Cerebellar nuclear complex (tissue), 1 donor: ENCODE data around the gene SLC4A11.
"Not testable (repeated sequence)": the region's sequence is repeated elsewhere in the genome, so short reads cannot be mapped to it uniquely, and the experiment has no call there.

ENCODE experiments used
- DNase-seq, 2 experiments: peaks; one replicate each; lab custom pipeline; 2025; lab: John Stamatoyannopoulos, UW

The SLC4A11 gene

GRCh38 chr20:3227936-3228749, 10.8 kb downstream of the SLC4A11 start:
- no peak for DNase-seq

GRCh38 chr20:3227506-3227905, 11.5 kb downstream of the SLC4A11 start:
- no peak for DNase-seq

DNA sequence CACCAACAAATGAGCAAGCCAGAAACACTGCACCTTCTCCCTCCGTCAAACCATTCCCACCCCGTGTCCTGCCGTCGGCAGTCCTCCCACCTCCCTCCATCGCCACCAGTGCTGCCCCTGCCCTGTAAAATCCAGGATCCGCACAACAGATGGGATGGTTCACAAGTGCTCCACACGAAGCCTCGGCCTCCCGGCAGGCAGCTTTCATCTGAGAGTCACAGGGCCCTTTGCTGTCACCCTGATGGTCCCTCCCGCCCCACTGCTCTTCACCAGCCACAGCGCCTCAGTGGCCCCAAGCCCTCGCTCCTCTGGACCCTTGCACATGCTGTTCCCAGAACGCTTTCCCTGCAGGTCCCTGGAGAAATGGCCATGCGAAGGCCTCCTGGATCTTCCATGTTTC, 12.1 kb downstream of the SLC4A11 start:
- no peak for DNase-seq

GRCh38 chr20:3226093-3226492, 12.9 kb downstream of the SLC4A11 start:
- no peak for DNase-seq

- DNase-seq, result no peak
These were observed 14.1 kb downstream of the SLC4A11 start for GRCh38 chr20:3224681-3225421.

- DNase-seq, result no peak
These were observed 14.9 kb downstream of the SLC4A11 start for GRCh38 chr20:3223994-3224680.

- DNase-seq, result no peak
These were observed 15.4 kb downstream of the SLC4A11 start for GRCh38 chr20:3223651-3223993.

DNA sequence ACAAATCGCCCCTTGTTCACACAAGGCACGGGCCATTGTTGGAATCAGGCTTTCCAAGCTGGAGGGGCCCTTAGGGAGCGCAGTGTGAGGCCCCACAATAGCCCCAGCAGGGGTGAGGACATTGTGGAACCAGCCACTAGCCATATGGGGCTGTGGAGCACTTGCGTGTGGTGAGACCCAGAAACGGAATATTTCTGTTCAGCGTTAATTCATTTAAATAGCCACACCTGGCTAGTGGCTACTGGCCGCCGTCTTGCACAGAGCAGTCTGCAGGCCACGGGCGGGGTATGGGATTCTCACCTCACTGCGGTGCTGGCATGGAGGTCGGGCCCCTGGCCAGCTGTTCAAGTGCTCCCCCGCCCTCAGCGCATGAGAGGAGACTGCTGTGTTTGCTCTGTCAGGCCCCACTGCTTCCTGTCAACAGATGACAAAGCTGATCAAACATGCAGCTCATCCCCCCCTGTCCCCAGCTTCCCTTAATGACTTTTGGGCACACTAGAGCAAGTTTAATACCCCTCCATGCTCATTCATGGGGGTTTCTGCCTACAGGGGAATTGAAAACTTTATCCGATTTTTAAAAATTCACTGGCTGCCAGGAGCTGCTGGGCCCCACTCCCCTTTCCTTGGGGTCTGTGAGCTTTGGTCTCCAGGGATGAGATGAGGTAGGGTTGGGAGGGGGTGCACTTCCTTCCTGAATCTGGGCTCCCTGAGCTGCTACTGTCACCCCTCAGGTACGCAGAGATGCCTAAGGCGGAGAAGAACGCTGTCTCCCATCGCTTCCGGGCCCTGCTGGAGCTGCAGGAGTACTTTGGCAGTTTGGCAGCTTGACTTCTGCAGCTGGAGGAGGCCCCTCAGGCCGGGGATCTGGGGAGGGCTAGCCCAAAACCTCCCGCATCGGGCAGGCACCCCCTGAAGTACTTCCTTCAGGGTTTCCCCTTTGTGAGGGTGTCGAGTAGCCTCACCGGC, 16.1 kb downstream of the SLC4A11 start:
- no peak for DNase-seq

- DNase-seq, result no peak
These were observed 17.4 kb downstream of the SLC4A11 start for GRCh38 chr20:3221398-3222226.

- DNase-seq, result no peak
These were observed 20.5 kb downstream of the SLC4A11 start for GRCh38 chr20:3218307-3218988.

- DNase-seq, result not testable (repeated sequence)
These were observed 23.6 kb downstream of the SLC4A11 start for GRCh38 chr20:3215359-3215917.

DNA sequence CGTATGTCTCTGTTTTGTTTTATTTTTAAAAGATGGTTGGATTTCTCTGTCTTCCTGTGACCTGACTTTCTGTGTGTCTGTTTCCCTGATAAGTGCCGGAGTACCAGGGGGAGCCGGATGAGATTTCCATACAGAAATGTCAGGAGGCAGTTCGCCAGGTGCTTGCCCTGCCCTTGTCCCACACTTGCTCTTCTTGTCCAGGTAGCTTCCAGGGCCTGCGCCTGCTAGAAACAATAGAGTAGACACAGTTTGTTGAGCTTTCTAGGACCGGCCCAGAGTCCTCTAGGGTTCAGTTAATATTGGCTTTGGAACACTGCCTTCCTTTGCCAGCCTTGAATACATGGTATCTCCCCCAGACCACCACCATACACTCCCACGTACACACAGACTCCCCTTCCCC, 25.8 kb downstream of the SLC4A11 start:
- DNase-seq, result no peak

DNA sequence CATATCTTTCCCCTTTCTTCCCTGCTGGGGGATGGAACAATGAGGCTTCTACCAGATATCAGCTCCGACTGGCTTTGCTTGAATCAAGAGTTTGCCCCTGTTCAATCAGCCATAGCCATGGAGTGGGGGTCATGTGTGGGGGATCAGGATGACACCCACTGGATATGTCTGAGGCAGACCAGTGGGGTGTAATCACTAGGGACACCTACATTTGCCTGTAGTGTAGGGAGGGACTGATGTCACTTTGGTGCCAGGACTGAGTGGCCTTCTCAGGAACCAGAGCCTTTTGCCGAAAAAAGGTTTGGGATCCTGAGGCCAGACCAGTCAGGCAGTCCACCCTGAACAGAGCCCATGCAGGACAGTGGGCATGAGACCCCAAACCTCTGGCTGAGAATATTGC, 28.6 kb downstream of the SLC4A11 start:
- no peak for DNase-seq

DNA sequence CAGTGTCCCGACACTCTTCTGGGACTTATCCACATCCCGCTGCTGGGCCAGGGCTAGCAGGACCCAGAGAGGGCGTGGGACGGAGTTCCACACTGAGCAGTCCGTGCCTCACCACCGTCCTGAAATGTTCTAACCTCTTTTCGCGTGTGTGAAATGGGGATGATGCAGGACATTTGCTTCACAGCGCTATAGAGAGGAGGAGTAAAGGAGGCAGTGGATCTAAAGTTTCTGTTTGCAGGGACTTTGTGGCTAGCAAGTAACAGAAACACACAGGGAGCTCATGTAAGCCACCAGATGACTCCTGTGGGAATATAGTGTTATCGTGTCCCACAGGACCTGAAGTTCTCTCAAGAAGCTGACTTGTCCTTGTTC, 29.1 kb downstream of the SLC4A11 start:
- no peak for DNase-seq

GRCh38 chr20:3209257-3209945, 29.6 kb downstream of the SLC4A11 start, which contains the start of gene ITPA:
TSS of gene ITPA (plus strand) at chr20:3209498. CDS start at chr20:3209552, 54 bp downstream.
- no peak for DNase-seq

- no peak for DNase-seq
These were observed 30.2 kb downstream of the SLC4A11 start for GRCh38 chr20:3208786-3209256.

DNA sequence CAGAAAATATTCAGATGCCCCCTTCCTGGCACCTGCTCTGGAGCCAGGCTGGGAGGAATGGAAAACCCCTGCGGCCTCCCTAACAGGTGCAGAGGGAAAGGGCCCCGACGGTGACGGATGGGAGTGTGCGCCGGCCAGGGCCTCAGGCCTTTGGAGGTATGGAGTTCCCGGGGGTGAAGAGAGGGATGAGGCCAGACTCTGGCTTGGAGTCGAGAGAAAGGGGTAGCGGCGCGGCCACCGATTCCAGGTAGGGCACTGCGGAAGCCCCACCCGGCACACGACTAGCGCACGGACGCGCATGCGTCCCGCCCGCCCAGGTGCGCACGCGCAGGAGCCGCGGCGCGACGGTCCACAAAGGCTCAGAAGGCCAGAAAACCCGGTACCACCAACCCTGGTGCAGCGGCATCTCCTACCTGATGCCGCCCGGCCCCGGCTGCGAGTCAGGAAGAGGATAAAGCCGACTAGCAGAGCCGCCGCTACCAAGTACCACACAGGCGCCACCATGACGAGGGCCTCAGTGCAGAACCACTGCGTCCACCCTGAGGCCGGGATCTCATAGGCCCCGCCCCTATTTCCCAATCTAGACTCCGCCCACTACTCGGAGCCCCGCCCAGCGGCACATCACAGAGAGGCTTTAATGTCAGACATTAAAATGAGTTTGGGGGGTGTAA, 34.7 kb downstream of the SLC4A11 start, which contains the start of gene DDRGK1:
Gene DDRGK1 (minus strand): TSS at position 559 of the 671 bp plus-strand sequence. CDS start 55 bp downstream, at position 504.
- peak in 1 of 2 experiments; percentile 81 for DNase-seq
